Measurements from ENCODE around the gene DDAH2.

DNA sequence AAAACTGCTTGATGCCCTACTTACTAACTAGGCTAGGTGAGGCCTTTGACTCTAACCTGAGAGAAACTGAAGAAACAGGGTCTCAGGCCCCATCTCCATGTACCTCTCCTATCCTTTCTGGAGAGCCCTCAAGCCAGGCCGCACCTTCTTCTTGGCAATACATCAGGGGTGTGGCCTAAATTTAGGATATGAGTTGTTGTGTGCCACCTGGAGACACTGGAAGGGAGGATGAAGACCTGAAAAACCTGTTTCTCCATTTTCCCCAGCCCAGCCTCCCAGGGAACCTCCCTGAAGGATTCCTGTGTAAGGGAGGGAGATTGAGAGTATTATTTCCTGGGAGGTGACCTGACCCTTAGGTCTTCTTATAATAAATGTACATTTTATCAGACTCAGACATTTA, 10.8 kb downstream of the DDAH2 start:
- TF ChIP-seq POLR2A (IDR thresholded peaks at IDR 0.05), result no peak
- TF ChIP-seq, protein P1, sequence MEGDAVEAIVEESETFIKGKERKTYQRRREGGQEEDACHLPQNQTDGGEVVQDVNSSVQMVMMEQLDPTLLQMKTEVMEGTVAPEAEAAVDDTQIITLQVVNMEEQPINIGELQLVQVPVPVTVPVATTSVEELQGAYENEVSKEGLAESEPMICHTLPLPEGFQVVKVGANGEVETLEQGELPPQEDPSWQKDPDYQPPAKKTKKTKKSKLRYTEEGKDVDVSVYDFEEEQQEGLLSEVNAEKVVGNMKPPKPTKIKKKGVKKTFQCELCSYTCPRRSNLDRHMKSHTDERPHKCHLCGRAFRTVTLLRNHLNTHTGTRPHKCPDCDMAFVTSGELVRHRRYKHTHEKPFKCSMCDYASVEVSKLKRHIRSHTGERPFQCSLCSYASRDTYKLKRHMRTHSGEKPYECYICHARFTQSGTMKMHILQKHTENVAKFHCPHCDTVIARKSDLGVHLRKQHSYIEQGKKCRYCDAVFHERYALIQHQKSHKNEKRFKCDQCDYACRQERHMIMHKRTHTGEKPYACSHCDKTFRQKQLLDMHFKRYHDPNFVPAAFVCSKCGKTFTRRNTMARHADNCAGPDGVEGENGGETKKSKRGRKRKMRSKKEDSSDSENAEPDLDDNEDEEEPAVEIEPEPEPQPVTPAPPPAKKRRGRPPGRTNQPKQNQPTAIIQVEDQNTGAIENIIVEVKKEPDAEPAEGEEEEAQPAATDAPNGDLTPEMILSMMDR (IDR thresholded peaks at IDR 0.05), result no peak
